Endothelial cell of umbilical vein (primary cell): ENCODE data around the gene IRF1. TPM values are rescaled to one million over a fixed set of nuclear protein-coding genes. Genes with fewer than 3 reads are reported as not detected.

ENCODE experiments used
- BruUV-seq: library from RNA; stranded (reverse); fragments of 400-500 nt; replicated peaks from 2 replicates; lab custom pipeline; 2021; lab: Mats Ljungman, UMichigan
- CTCF ChIA-PET: fragments of 300-600, 350-600 bp; sonication (Branson Sonifier 250); formaldehyde crosslinking; loops from one replicate; lab custom pipeline; 2021; ENCODE audit warnings: antibody characterized with exemption, inconsistent platforms; lab: Charles Lee
- POLR2A ChIA-PET: fragments of 300-600, 350-600 bp; sonication (Branson Sonifier 250); formaldehyde crosslinking; loops from one replicate; lab custom pipeline; 2021; ENCODE audit warnings: antibody characterized with exemption, inconsistent platforms; lab: Charles Lee
- DNase-seq: peaks from one replicate; pipeline ENCODE4 v3.0.0-alpha.2; 2011; ENCODE audit warnings: low read depth, low spot score
- FAIRE-seq: peaks from 2 replicates; lab custom pipeline; 2011; peaks lifted over from hg19 to GRCh38; lab: Jason Lieb, UNC
- H2AFZ ChIP-seq: 2 replicates; pipeline ENCODE4 v1.6.0; 2012; ENCODE audit warnings: low read depth, low read length, control low read depth, inconsistent platforms
- H3K27ac ChIP-seq: 2 replicates; pipeline ENCODE4 v1.5.1; 2011; ENCODE audit warnings: low read depth, mild to moderate bottlenecking, control low read depth, low read length, moderate library complexity; ENCODE audit not compliant: insufficient read depth
- H3K27me3 ChIP-seq, 2 experiments: 2 replicates each; pipeline versions ENCODE4 v1.6.0 to v1.6.1; 2011; ENCODE audit warnings: low read length in 2 of 2, mixed read lengths in 1 of 2; ENCODE audit not compliant: control insufficient read depth in 2 of 2, insufficient read depth in 2 of 2
- H3K36me3 ChIP-seq, 2 experiments: 2 replicates in 1 of 2; 3 replicates in 1 of 2; pipeline ENCODE4 v1.5.1; 2011; ENCODE audit warnings: low read length in 2 of 2, mild to moderate bottlenecking in 1 of 2, moderate library complexity in 1 of 2; ENCODE audit not compliant: control insufficient read depth in 2 of 2, insufficient read depth in 2 of 2; ENCODE audit errors: extremely low read depth in 1 of 2
- H3K4me1 ChIP-seq: 3 replicates; pipeline ENCODE4 v1.5.1; 2011; ENCODE audit warnings: mild to moderate bottlenecking, low read length; ENCODE audit not compliant: control insufficient read depth, insufficient read depth; ENCODE audit errors: extremely low read depth
- H3K4me2 ChIP-seq: 2 replicates; pipeline ENCODE4 v1.6.1; 2011; ENCODE audit warnings: low read length, control low read depth, mixed read lengths; ENCODE audit not compliant: insufficient read depth
- H3K4me3 ChIP-seq, 3 experiments: fragments of 200-600 bp in 1 of 3; sonication (generic), shearing (Covaris generic) in 1 of 3; replicated peaks in 1 of 3; 2 replicates each; pipeline ENCODE4 v1.5.1; 2011 to 2016; ENCODE audit warnings: control low read depth in 3 of 3, low read length in 3 of 3, mild to moderate bottlenecking in 2 of 3, inconsistent platforms in 1 of 3, low read depth in 1 of 3, moderate library complexity in 1 of 3; ENCODE audit not compliant: insufficient read depth in 1 of 3
- H3K79me2 ChIP-seq: 2 replicates; pipeline ENCODE4 v1.6.0; 2012; ENCODE audit warnings: low read length, inconsistent platforms; ENCODE audit not compliant: control insufficient read depth, insufficient read depth
- H3K9ac ChIP-seq: replicated peaks from 2 replicates; pipeline ENCODE3; 2011; ENCODE audit warnings: low read length, control low read depth; ENCODE audit not compliant: insufficient read depth; ENCODE audit errors: extremely low read depth
- H3K9me1 ChIP-seq: replicated peaks from 3 replicates; pipeline ENCODE4 v1.6.0; 2011; ENCODE audit warnings: mild to moderate bottlenecking, low read length; ENCODE audit not compliant: control insufficient read depth, insufficient read depth; ENCODE audit errors: extremely low read depth
- H3K9me3 ChIP-seq: replicated peaks from 2 replicates; pipeline ENCODE4 v1.5.1; 2012; ENCODE audit warnings: low read length, inconsistent platforms; ENCODE audit not compliant: control insufficient read depth, insufficient read depth
- H4K20me1 ChIP-seq: replicated peaks from 2 replicates; pipeline ENCODE3; 2011; ENCODE audit warnings: mild to moderate bottlenecking, low read length; ENCODE audit not compliant: control insufficient read depth, insufficient read depth; ENCODE audit errors: extremely low read depth
- CTCF ChIP-seq, 2 donors: IDR thresholded peaks; 1 replicate in 1 of 2; 2 replicates in 1 of 2; pipeline ENCODE4 v1.5.1; 2011; ENCODE audit warnings: low read length in 2 of 2, mild to moderate bottlenecking in 2 of 2, moderate library complexity in 2 of 2, control low read depth in 1 of 2, inconsistent platforms in 1 of 2, low read depth in 1 of 2; ENCODE audit not compliant: insufficient read depth in 1 of 2; ENCODE audit errors: extremely low read depth in 1 of 2
- EZH2 ChIP-seq: IDR thresholded peaks from 2 replicates; pipeline ENCODE4 v1.6.1; 2012; ENCODE audit warnings: borderline replicate concordance, low read depth, mild to moderate bottlenecking, moderate library complexity, low read length, inconsistent platforms; ENCODE audit not compliant: severe bottlenecking
- GATA2 ChIP-seq: IDR thresholded peaks from 2 replicates; pipeline ENCODE4 v1.7.0; 2011; ENCODE audit warnings: low read depth, mild to moderate bottlenecking, moderate library complexity, mixed read lengths, low read length; ENCODE audit not compliant: insufficient read length, insufficient read depth
- JUN ChIP-seq: IDR thresholded peaks from 2 replicates; pipeline ENCODE4 v1.6.1; 2011; ENCODE audit warnings: borderline replicate concordance, low read depth; ENCODE audit not compliant: insufficient read length, insufficient read depth
- MYC ChIP-seq: IDR thresholded peaks from one replicate; pipeline ENCODE4 v1.6.1; 2011; ENCODE audit warnings: mild to moderate bottlenecking, low read depth, low read length
- POLR2A ChIP-seq: IDR thresholded peaks from 2 replicates; pipeline ENCODE4 v1.6.1; 2012; ENCODE audit warnings: low read depth, mild to moderate bottlenecking, control low read depth, low read length
- POLR2AphosphoS5 ChIP-seq: IDR thresholded peaks from 2 replicates; pipeline ENCODE4 v1.6.1; 2012; ENCODE audit warnings: low read depth, mild to moderate bottlenecking, control low read depth, low read length, moderate library complexity; ENCODE audit not compliant: insufficient read depth
- dilution Hi-C: fragments of 300-500 bp; cut with MboI; formaldehyde crosslinking; loops from one replicate; pipeline ENCODE4 v1.15.0; 2019; ENCODE audit warnings: low sequenced_read_pairs; ENCODE audit not compliant: extremely low pct_ligation_motif_present
- intact Hi-C: fragments of 100-400 bp; cut with micrococcal nuclease; formaldehyde crosslinking; loops from one replicate; pipeline ENCODE4 v1.10.0; 2022
- polyA plus RNA-seq, 4 experiments: library from polyadenylated mRNA; depleted of rRNA in 3 of 4; stranded (reverse) in 3 of 4; unstranded in 1 of 4; fragments of >200 nt; gene quantifications; 2 replicates each; pipeline versions ENCODE4 v1.2.1 to v1.2.3, GENCODE V29; 2011 to 2012; ENCODE audit warnings: missing spikeins in 1 of 4
- total RNA-seq: library from RNA; stranded (reverse); gene quantifications from 2 replicates; pipeline ENCODE4 v1.2.3, GENCODE V29; 2021
- TF ChIP-seq, protein P1 (sequence below): IDR thresholded peaks from 2 replicates; pipeline ENCODE4 v1.6.1; 2011; ENCODE audit not compliant: insufficient read depth, insufficient read length

IRF1 gene
- total and polyA plus RNA-seq, 2 donors (not counting 3 experiments of a cell fraction or from before 2014, with no cell fraction given): 12.3 to 28.0 TPM

- intact Hi-C loops (no loop called here), dilution Hi-C loops (no loop called here)
- Histone ChIP-seq H3K4me3 (no peak overlapping the region), H3K9ac (no peak overlapping the region), H3K9me1 (no peaks in the 10 kb centered on the region), H3K27me3 (no peaks in the 10 kb centered on the region), H4K20me1 (no peaks in the 10 kb centered on the region), H3K9me3 (no peaks in the 10 kb centered on the region), H2AFZ (no peak overlapping the region), H3K4me2 (no peak overlapping the region), H3K36me3 (no peaks in the 10 kb centered on the region), H3K4me1 (no peaks in the 10 kb centered on the region), H3K79me2 (no peaks in the 10 kb centered on the region), H3K27ac (no peak overlapping the region)
- DNase-seq (no peak), FAIRE-seq (no peak)
- CTCF ChIA-PET: interaction anchor here (1.4 kb wide), 1 partner anchor 50 kb away, joined by 3 read pairs; no protein-coding TSS in a partner anchor
- POLR2A ChIA-PET: no interaction called here
- no TSS peak for BruUV-seq
- no peak for TF ChIP-seq GATA2
- TF ChIP-seq JUN: no peak
- no peak for TF ChIP-seq POLR2A
These were observed 14.3 kb downstream of the IRF1 start for GRCh38 chr5:132475987-132476875.

DNA sequence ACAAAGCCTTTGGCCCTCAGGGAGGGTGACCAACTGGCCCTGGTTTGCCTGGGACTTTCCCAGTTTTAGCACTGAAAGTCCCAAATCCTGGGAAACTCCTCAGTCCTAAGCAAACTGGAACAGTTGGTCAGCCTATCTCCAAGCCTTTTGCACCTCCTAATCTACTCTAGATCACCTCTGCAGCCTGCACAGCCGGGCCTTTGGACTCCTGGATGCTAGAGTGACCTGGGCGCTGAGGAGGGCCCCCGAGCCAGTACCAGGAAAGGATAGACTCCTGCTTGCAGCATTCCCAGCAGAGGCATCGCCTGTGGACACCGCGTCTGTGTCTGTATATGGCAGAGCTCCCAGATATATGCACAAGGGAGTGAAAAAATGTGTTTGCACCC is 15.1 kb downstream of the IRF1 start:
- no TSS peak for BruUV-seq
- no peaks in the 10 kb centered on the region for H3K9me1 ChIP-seq

More for the DNA sequence above, 15.1 kb downstream of the IRF1 start:
- dilution Hi-C loops: no loop called here
- Histone ChIP-seq H3K79me2 (no peaks in the 10 kb centered on the region), H3K4me1 (no peaks in the 10 kb centered on the region), H3K4me3 (no peak overlapping the region), H3K27ac (no peak overlapping the region), H3K9ac (no peak overlapping the region), H3K36me3 (no peaks in the 10 kb centered on the region), H4K20me1 (no peaks in the 10 kb centered on the region), H3K4me2 (no peak overlapping the region), H3K9me3 (no peaks in the 10 kb centered on the region), H3K27me3 (no peaks in the 10 kb centered on the region), H2AFZ (no peak overlapping the region)
- intact Hi-C loops: no loop called here
- no peak for FAIRE-seq
- DNase-seq: no peak
- POLR2A ChIA-PET: no interaction called here
- TF ChIP-seq MYC: no peak
- TF ChIP-seq, protein P1, sequence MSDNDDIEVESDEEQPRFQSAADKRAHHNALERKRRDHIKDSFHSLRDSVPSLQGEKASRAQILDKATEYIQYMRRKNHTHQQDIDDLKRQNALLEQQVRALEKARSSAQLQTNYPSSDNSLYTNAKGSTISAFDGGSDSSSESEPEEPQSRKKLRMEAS: no peak
- TF ChIP-seq POLR2AphosphoS5: no peak
- TF ChIP-seq POLR2A: no peak
- TF ChIP-seq GATA2: no peak
- no peak for TF ChIP-seq CTCF (IDR thresholded peaks at IDR 0.05; ENCODE audit: extremely low read depth in 1 of 2, insufficient read depth in 1 of 2, low read depth in 1 of 2, low read length in 2 of 2)
- no peak for TF ChIP-seq EZH2
- CTCF ChIA-PET: interaction anchor here (1.5 kb wide), 1 partner anchor 49 kb away, joined by 7 read pairs; no protein-coding TSS in a partner anchor
